Measurements from ENCODE around the gene CATSPER1.

The CATSPER1 gene

DNA sequence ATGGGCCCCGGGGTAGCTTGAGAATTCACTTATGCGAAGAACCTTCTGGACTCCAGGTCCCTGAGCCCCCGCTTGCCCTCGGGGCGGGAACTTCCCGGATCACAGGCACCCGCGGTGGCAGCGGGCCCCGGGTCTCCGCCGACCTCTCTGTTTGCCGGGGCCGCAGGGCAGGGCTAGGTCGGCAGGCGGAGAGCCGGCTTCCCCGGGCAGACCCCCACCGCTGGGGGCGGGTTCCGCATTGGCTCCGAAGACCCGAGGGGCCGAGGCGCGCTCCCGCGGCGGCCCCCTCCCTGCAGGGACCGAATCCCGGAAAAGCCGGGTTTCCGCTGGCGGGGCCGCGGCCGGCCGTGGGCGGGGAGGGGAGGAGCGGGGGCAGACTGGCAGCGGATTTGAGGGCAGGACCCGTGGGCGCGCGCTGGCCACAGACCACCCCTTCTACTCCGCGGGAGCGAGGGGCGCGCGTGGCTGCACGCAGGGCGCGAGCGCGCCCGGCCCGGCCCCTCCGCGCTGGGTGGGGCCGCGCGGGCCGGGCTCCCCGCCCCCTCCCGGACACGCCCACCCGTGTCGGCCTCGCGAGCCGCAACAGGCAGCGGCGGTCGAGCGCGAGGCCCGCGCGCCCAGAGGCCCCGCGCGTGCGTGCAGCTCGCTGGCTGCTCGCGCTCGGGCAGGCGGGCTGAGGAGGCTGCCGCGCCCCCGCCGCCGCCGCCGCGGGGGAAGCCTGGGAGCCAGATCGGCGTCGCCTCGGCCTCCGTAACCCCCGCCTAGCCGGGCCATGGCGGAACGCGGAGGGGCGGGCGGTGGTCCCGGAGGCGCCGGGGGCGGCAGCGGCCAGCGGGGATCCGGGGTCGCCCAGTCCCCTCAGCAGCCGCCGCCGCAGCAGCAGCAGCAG, 43.7 kb upstream of the CATSPER1 start, which contains the start of gene PACS1:
Gene PACS1, plus strand, starts transcription at position 558 of the 889 bp plus-strand sequence. Its CDS starts 215 bp downstream, at position 773.
- H3K9me3 ChIP-seq (ENCODE audit: low read depth, low read length): no peaks in the 10 kb centered on the region
- H3K36me3 ChIP-seq (ENCODE audit: insufficient read depth, low read length): peaks cover 47% of the 10 kb centered on the region
- H3K27ac ChIP-seq: peak within 1 kb of the TSS; percentile 72
- TF ChIP-seq FOXP2 (optimal IDR thresholded peaks at IDR 0.05; ENCODE audit: control extremely low read depth, extremely low read length, insufficient read depth) (no peak), EZH2 (IDR thresholded peaks at IDR 0.05) (no peak), POLR2AphosphoS5 (IDR thresholded peaks at IDR 0.05; ENCODE audit: borderline replicate concordance, low read depth, low read length) (0 out of 2 replicates have a peak, but pooled peaks have one; percentile 31)
- H3K4me3 ChIP-seq: peak within 1 kb of the TSS; percentile 88
- peak within 1 kb of the TSS; percentile 69 for H3K9ac ChIP-seq (ENCODE audit: insufficient read length)
- no peak for DNase-seq (ENCODE audit: low read depth, low spot score)

GRCh38 chr11:66068923-66069714, 42.8 kb upstream of the CATSPER1 start:
- peak overlapping the region; percentile 72 for H3K27ac ChIP-seq
- no peak overlapping the region for H3K9ac ChIP-seq (ENCODE audit: insufficient read length)
- no peak for DNase-seq (ENCODE audit: low read depth, low spot score)
- TF ChIP-seq POLR2AphosphoS5 (IDR thresholded peaks at IDR 0.05; ENCODE audit: borderline replicate concordance, low read depth, low read length): no peak
- TF ChIP-seq FOXP2 (optimal IDR thresholded peaks at IDR 0.05; ENCODE audit: control extremely low read depth, extremely low read length, insufficient read depth): no peak
- TF ChIP-seq EZH2 (IDR thresholded peaks at IDR 0.05): no peak
- peak overlapping the region; percentile 77 for H3K4me3 ChIP-seq
- no peaks in the 10 kb centered on the region for H3K9me3 ChIP-seq (ENCODE audit: low read depth, low read length)
- H3K36me3 ChIP-seq (ENCODE audit: insufficient read depth, low read length): peaks cover 50% of the 10 kb centered on the region

GRCh38 chr11:66068154-66068821, 42.0 kb upstream of the CATSPER1 start:
- Histone ChIP-seq H3K9ac (ENCODE audit: insufficient read length) (no peak overlapping the region), H3K27ac (peak overlapping the region; percentile 72), H3K4me3 (no peak overlapping the region), H3K36me3 (ENCODE audit: insufficient read depth, low read length) (peaks cover 56% of the 10 kb centered on the region), H3K9me3 (ENCODE audit: low read depth, low read length) (no peaks in the 10 kb centered on the region)
- peak; percentile 61 for DNase-seq (ENCODE audit: low read depth, low spot score)
- no peak for TF ChIP-seq EZH2 (IDR thresholded peaks at IDR 0.05)
- TF ChIP-seq POLR2AphosphoS5 (IDR thresholded peaks at IDR 0.05; ENCODE audit: borderline replicate concordance, low read depth, low read length): no peak
- no peak for TF ChIP-seq FOXP2 (optimal IDR thresholded peaks at IDR 0.05; ENCODE audit: control extremely low read depth, extremely low read length, insufficient read depth)

- no peak for DNase-seq (ENCODE audit: low read depth, low spot score)
- peaks cover 63% of the 10 kb centered on the region for H3K36me3 ChIP-seq (ENCODE audit: insufficient read depth, low read length)
- no peaks in the 10 kb centered on the region for H3K9me3 ChIP-seq (ENCODE audit: low read depth, low read length)
- no peak overlapping the region for H3K4me3 ChIP-seq
- no peak overlapping the region for H3K27ac ChIP-seq
- no peak overlapping the region for H3K9ac ChIP-seq (ENCODE audit: insufficient read length)
- TF ChIP-seq EZH2 (IDR thresholded peaks at IDR 0.05): no peak
- TF ChIP-seq POLR2AphosphoS5 (IDR thresholded peaks at IDR 0.05; ENCODE audit: borderline replicate concordance, low read depth, low read length): no peak
- no peak for TF ChIP-seq FOXP2 (optimal IDR thresholded peaks at IDR 0.05; ENCODE audit: control extremely low read depth, extremely low read length, insufficient read depth)
These were observed 41.4 kb upstream of the CATSPER1 start for GRCh38 chr11:66067640-66068039.

DNA sequence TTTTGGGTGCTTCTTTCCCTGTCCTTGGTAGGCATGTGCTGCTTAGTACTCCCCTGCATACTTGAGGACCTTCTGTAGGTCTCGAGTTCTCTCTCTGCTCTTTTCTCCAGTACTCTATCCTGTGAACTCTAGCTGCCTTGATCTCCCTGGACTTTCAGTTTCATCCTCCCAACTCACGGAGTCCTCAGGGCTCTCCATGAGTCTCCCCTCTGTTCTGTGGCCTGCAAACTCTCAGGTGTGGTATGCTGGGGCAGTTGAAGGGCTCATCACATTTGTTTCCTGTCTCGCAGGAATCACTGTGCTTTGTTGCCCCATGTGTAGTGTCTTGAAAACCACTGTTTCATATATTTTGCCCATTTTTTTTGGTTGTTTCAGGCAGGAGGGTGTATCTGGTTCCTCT, 40.5 kb upstream of the CATSPER1 start:
- TF ChIP-seq FOXP2 (optimal IDR thresholded peaks at IDR 0.05; ENCODE audit: control extremely low read depth, extremely low read length, insufficient read depth) (no peak), EZH2 (IDR thresholded peaks at IDR 0.05) (no peak), POLR2AphosphoS5 (IDR thresholded peaks at IDR 0.05; ENCODE audit: borderline replicate concordance, low read depth, low read length) (no peak)
- Histone ChIP-seq H3K9ac (ENCODE audit: insufficient read length) (no peak overlapping the region), H3K9me3 (ENCODE audit: low read depth, low read length) (no peaks in the 10 kb centered on the region), H3K4me3 (no peak overlapping the region), H3K27ac (no peak overlapping the region), H3K36me3 (ENCODE audit: insufficient read depth, low read length) (peaks cover 70% of the 10 kb centered on the region)
- no peak for DNase-seq (ENCODE audit: low read depth, low spot score)

DNA sequence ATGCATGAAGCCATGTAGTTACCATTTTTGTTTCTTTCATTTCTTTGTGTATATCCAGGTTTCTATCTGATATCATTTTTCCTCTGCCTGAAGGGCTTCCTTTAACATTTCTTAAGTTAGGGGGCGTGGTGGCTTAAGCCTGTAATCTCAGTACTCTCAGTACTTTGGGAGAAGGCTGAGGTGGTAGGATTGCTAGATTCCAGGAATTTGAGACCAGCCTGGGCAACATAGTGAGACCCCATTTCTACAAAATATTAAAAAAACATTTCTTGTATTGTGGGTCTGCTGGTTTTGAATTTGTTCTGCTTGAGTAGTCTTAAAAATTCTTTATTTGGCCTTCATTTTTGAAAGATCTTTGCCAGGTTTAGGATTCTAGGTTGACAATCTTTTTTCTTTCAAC, 38.3 kb upstream of the CATSPER1 start:
- Histone ChIP-seq H3K27ac (no peak overlapping the region), H3K9me3 (ENCODE audit: low read depth, low read length) (no peaks in the 10 kb centered on the region), H3K36me3 (ENCODE audit: insufficient read depth, low read length) (peaks cover 92% of the 10 kb centered on the region), H3K9ac (ENCODE audit: insufficient read length) (no peak overlapping the region), H3K4me3 (no peak overlapping the region)
- TF ChIP-seq POLR2AphosphoS5 (IDR thresholded peaks at IDR 0.05; ENCODE audit: borderline replicate concordance, low read depth, low read length) (no peak), FOXP2 (optimal IDR thresholded peaks at IDR 0.05; ENCODE audit: control extremely low read depth, extremely low read length, insufficient read depth) (no peak), EZH2 (IDR thresholded peaks at IDR 0.05) (no peak)
- DNase-seq (ENCODE audit: low read depth, low spot score): no peak

- no peak overlapping the region for H3K4me3 ChIP-seq
- H3K27ac ChIP-seq: no peak overlapping the region
- TF ChIP-seq FOXP2 (optimal IDR thresholded peaks at IDR 0.05; ENCODE audit: control extremely low read depth, extremely low read length, insufficient read depth): no peak
- no peak for TF ChIP-seq EZH2 (IDR thresholded peaks at IDR 0.05)
- no peaks in the 10 kb centered on the region for H3K9me3 ChIP-seq (ENCODE audit: low read depth, low read length)
- no peak overlapping the region for H3K9ac ChIP-seq (ENCODE audit: insufficient read length)
- H3K36me3 ChIP-seq (ENCODE audit: insufficient read depth, low read length): peaks cover 96% of the 10 kb centered on the region
- no peak for DNase-seq (ENCODE audit: low read depth, low spot score)
These were observed 37.6 kb upstream of the CATSPER1 start for GRCh38 chr11:66063900-66064299.

DNA sequence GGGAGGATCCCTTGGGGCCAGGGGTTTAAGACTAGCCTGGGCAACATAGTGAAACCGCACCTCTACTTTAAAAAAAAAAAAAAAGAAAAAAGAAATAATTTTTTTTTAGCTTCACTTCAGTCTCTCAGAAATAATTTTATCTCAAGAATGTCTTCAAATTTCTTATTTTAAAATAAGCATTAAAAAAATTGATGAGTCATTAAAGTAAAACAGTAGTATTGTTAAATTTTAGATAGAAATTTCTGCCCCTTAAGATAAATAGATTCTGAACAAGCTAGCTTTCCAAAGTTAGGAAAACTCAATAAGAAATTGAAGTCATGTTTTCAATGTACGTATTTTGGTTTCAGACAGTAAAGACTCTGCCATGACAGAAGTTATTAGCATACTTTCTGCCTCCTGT, 36.1 kb upstream of the CATSPER1 start:
- TF ChIP-seq EZH2 (IDR thresholded peaks at IDR 0.05) (no peak), POLR2AphosphoS5 (IDR thresholded peaks at IDR 0.05; ENCODE audit: borderline replicate concordance, low read depth, low read length) (no peak), FOXP2 (optimal IDR thresholded peaks at IDR 0.05; ENCODE audit: control extremely low read depth, extremely low read length, insufficient read depth) (no peak)
- H3K9ac ChIP-seq (ENCODE audit: insufficient read length): no peak overlapping the region
- peaks cover 94% of the 10 kb centered on the region for H3K36me3 ChIP-seq (ENCODE audit: insufficient read depth, low read length)
- no peaks in the 10 kb centered on the region for H3K9me3 ChIP-seq (ENCODE audit: low read depth, low read length)
- H3K27ac ChIP-seq: peak overlapping the region; percentile 3; the same call in 1 of the 2 replicates
- no peak for DNase-seq (ENCODE audit: low read depth, low spot score)
- H3K4me3 ChIP-seq: no peak overlapping the region

Data from SK-N-MC (cell line).